ENCODE measurements around the gene POGLUT3. TPM values are rescaled to one million over a fixed set of nuclear protein-coding genes. Genes with fewer than 3 reads are reported as not detected.

Gene POGLUT3
- total and polyA plus RNA-seq, 7 donors, result 2.1 to 7.4 (median 4.2) TPM

- WGBS, 3 donors, result 0 to 1% (median 0%) methylated on average over 35 of the region's 35 CpGs
- Histone ChIP-seq H3K4me1 (peaks cover 4% of the 10 kb centered on the region), H3K9me3 (no peaks in the 10 kb centered on the region), H3K27ac (peak within 1 kb of the TSS; percentile 96), H3K4me3 (peak within 1 kb of the TSS; percentile 77), H3K27me3 (ENCODE audit: insufficient read depth in 3 of 3, low read length in 2 of 3) (no peaks in the 10 kb centered on the region), H3K36me3 (ENCODE audit: insufficient read depth in 1 of 2, low read depth in 1 of 2) (no peaks in the 10 kb centered on the region)
- DNase-seq (peak; percentile 94 to 97), ATAC-seq (peak; percentile 100)
- intact Hi-C loops (cut with DNase I), result loop anchor here (2.0 to 10.0 kb wide), 2 partner anchors 30 to 188 kb away; no protein-coding TSS in a partner anchor
- TF ChIP-seq, protein P1, sequence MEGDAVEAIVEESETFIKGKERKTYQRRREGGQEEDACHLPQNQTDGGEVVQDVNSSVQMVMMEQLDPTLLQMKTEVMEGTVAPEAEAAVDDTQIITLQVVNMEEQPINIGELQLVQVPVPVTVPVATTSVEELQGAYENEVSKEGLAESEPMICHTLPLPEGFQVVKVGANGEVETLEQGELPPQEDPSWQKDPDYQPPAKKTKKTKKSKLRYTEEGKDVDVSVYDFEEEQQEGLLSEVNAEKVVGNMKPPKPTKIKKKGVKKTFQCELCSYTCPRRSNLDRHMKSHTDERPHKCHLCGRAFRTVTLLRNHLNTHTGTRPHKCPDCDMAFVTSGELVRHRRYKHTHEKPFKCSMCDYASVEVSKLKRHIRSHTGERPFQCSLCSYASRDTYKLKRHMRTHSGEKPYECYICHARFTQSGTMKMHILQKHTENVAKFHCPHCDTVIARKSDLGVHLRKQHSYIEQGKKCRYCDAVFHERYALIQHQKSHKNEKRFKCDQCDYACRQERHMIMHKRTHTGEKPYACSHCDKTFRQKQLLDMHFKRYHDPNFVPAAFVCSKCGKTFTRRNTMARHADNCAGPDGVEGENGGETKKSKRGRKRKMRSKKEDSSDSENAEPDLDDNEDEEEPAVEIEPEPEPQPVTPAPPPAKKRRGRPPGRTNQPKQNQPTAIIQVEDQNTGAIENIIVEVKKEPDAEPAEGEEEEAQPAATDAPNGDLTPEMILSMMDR (IDR thresholded peaks at IDR 0.05), result no peak
These were observed 30.9 kb downstream of the POGLUT3 start, which contains the start of gene C11orf65 for GRCh38 chr11:108467091-108467823. Gene C11orf65, minus strand, starts transcription at chr11:108467529. Its CDS starts 5,970 bp downstream, at chr11:108461559.

- no peaks in the 10 kb centered on the region for H3K9me3 ChIP-seq
- 58 to 61% (median 60%) methylated on average over 7 of the region's 7 CpGs for WGBS, 3 donors
- TF ChIP-seq, protein P1 (IDR thresholded peaks at IDR 0.05), result no peak
- no peaks in the 10 kb centered on the region for H3K27me3 ChIP-seq (ENCODE audit: insufficient read depth in 3 of 3, low read length in 2 of 3)
- intact Hi-C loops (cut with DNase I), result loop anchor here (2.0 to 10.0 kb wide), 2 partner anchors 30 to 188 kb away; no protein-coding TSS in a partner anchor
- H3K4me3 ChIP-seq, result peak overlapping the region; percentile 77
- H3K27ac ChIP-seq, result peak overlapping the region; percentile 96
- H3K36me3 ChIP-seq (ENCODE audit: insufficient read depth in 1 of 2, low read depth in 1 of 2), result no peaks in the 10 kb centered on the region
- no peak for DNase-seq
- H3K4me1 ChIP-seq, result peaks cover 4% of the 10 kb centered on the region
- ATAC-seq, result no peak
These were observed 31.8 kb downstream of the POGLUT3 start for GRCh38 chr11:108466405-108466804.

GRCh38 chr11:108453207-108453835, 44.9 kb downstream of the POGLUT3 start:
- 95 to 97% (median 95%) methylated on average over 2 of the region's 2 CpGs for WGBS, 3 donors

More at GRCh38 chr11:108453207-108453835, 44.9 kb downstream of the POGLUT3 start:
- DNase-seq, result no peak
- intact Hi-C loops (cut with DNase I), result no loop called here
- no peaks in the 10 kb centered on the region for H3K36me3 ChIP-seq (ENCODE audit: insufficient read depth in 1 of 2, low read depth in 1 of 2)
- ATAC-seq, result no peak
- TF ChIP-seq, protein P1 (IDR thresholded peaks at IDR 0.05), result no peak
- peaks cover 17% of the 10 kb centered on the region for H3K9me3 ChIP-seq
- H3K4me1 ChIP-seq, result no peaks in the 10 kb centered on the region
- no peak overlapping the region for H3K27ac ChIP-seq
- H3K4me3 ChIP-seq, result no peak overlapping the region
- no peaks in the 10 kb centered on the region for H3K27me3 ChIP-seq (ENCODE audit: insufficient read depth in 3 of 3, low read length in 2 of 3)

Other genes starting within 250 kb of the POGLUT3 start
- gene C11orf65, start 30.9 kb downstream of the POGLUT3 start, total RNA-seq, result under 1 TPM; 0.16 to 0.64 (median 0.40) TPM
- under 1 TPM; 0.20 to 0.24 (median 0.23) TPM for gene C11orf65, start 30.9 kb downstream of the POGLUT3 start, polyA plus RNA-seq
- under 1 TPM; 0.15 to 0.58 (median 0.35) TPM for gene EXPH5, start 95.4 kb upstream of the POGLUT3 start, total RNA-seq
- under 1 TPM; 0.01 to 0.03 (median 0.01) TPM for gene EXPH5, start 95.4 kb upstream of the POGLUT3 start, polyA plus RNA-seq
- 10 to 100 TPM; 10.0 to 15.4 (median 11.9) TPM for gene DDX10, start 166.7 kb upstream of the POGLUT3 start, total RNA-seq
- gene DDX10, start 166.7 kb upstream of the POGLUT3 start, polyA plus RNA-seq, result 10 to 100 TPM; 10.6 to 18.0 (median 11.4) TPM

Measured in psoas muscle (tissue), 8 donors.